OCI-LY7 (cell line): ENCODE results near the gene SPAM1. TPM values are rescaled to one million over a fixed set of nuclear protein-coding genes. Genes with fewer than 3 reads are reported as not detected.
"Not testable (repeated sequence)": the region's sequence is repeated elsewhere in the genome, so short reads cannot be mapped to it uniquely, and the experiment has no call there.

Source experiments
- BruUV-seq: library from RNA; stranded (reverse); fragments of 400-500 nt; replicated peaks from 2 replicates; lab custom pipeline; 2021; lab: Mats Ljungman, UMichigan
- CTCF ChIA-PET: fragments of 300-600 bp; sonication (Branson Sonifier 250); formaldehyde crosslinking; loops from one replicate; lab custom pipeline; 2022; ENCODE audit warnings: antibody characterized with exemption; ENCODE audit not compliant: unreplicated experiment; lab: Charles Lee
- POLR2A ChIA-PET: fragments of 300-600 bp; sonication (Branson Sonifier 250); formaldehyde crosslinking; loops from one replicate; lab custom pipeline; 2022; ENCODE audit warnings: antibody characterized with exemption; lab: Charles Lee
- DNase-seq: peaks from one replicate; pipeline ENCODE4 v3.0.0-alpha.2; 2015; ENCODE audit warnings: low spot score
- H2AFZ ChIP-seq: fragments of 200-600 bp; sonication (generic), shearing (Covaris generic); 2 replicates; pipeline ENCODE4 v1.6.1; 2014; ENCODE audit warnings: mild to moderate bottlenecking, antibody characterized with exemption, low read length, moderate library complexity
- H3K27ac ChIP-seq: fragments of 200-600 bp; sonication (generic); 2 replicates; pipeline ENCODE4 v1.5.1; 2014; ENCODE audit warnings: mixed run types, low read depth, mild to moderate bottlenecking, moderate library complexity, low read length, inconsistent platforms; ENCODE audit not compliant: poor library complexity, severe bottlenecking
- H3K36me3 ChIP-seq: fragments of 200-600 bp; sonication (generic); 2 replicates; pipeline ENCODE4 v1.6.1; 2014; ENCODE audit warnings: mild to moderate bottlenecking, antibody characterized with exemption, low read length, moderate library complexity, mixed read lengths; ENCODE audit not compliant: insufficient read depth
- H3K4me1 ChIP-seq: fragments of 200-600 bp; sonication (generic); 2 replicates; pipeline ENCODE4 v1.5.1; 2014; ENCODE audit warnings: mild to moderate bottlenecking, low read length; ENCODE audit not compliant: insufficient read depth, poor library complexity, severe bottlenecking
- H3K4me2 ChIP-seq: fragments of 200-600 bp; sonication (generic); 2 replicates; pipeline ENCODE4 v1.6.1; 2014; ENCODE audit warnings: mild to moderate bottlenecking, low read length
- H3K4me3 ChIP-seq: fragments of 200-600 bp; sonication (generic); 2 replicates; pipeline ENCODE4 v1.5.1; 2014; ENCODE audit warnings: mild to moderate bottlenecking, low read depth, low read length; ENCODE audit not compliant: poor library complexity, severe bottlenecking
- H3K79me2 ChIP-seq: fragments of 200-600 bp; sonication (generic); 2 replicates; pipeline ENCODE4 v1.6.1; 2016; ENCODE audit warnings: low read depth, mild to moderate bottlenecking, low read length, moderate library complexity, mixed read lengths; ENCODE audit not compliant: insufficient read depth
- H3K9me2 ChIP-seq: fragments of 200-600 bp; sonication (generic); 2 replicates; pipeline ENCODE4 v1.6.1; 2016; ENCODE audit warnings: mild to moderate bottlenecking, low read length, mixed read lengths; ENCODE audit not compliant: insufficient read depth
- H3K9me3 ChIP-seq: fragments of 200-600 bp; sonication (generic); 2 replicates; pipeline ENCODE4 v1.6.1; 2014; ENCODE audit warnings: mild to moderate bottlenecking, mixed run types, low read length, mixed read lengths
- H4K20me1 ChIP-seq: fragments of 200-600 bp; sonication (generic); 2 replicates; pipeline ENCODE4 v1.6.1; 2014; ENCODE audit warnings: mild to moderate bottlenecking, antibody characterized with exemption, low read length, moderate library complexity, mixed read lengths; ENCODE audit not compliant: insufficient read depth
- CTCF ChIP-seq: fragments of 200-600 bp; sonication (generic); conservative IDR thresholded peaks from 2 replicates; pipeline ENCODE4 v1.5.1; 2014; ENCODE audit warnings: mild to moderate bottlenecking, antibody characterized with exemption, low read length, moderate library complexity, mixed read lengths
- EZH2phosphoT487 ChIP-seq: fragments of 200-600 bp; sonication (generic); IDR thresholded peaks from 2 replicates; pipeline ENCODE4 v1.6.1; 2018; ENCODE audit warnings: low read depth, borderline replicate concordance, mild to moderate bottlenecking, mixed run types, antibody characterized with exemption, low read length, moderate library complexity, mixed read lengths
- intact Hi-C: fragments of 100-400 bp; cut with micrococcal nuclease; formaldehyde crosslinking; loops from one replicate; pipeline ENCODE4 v1.10.0; 2022; ENCODE audit not compliant: unreplicated experiment
- total RNA-seq, 2 experiments: library from RNA; depleted of rRNA in 1 of 2; stranded (reverse); fragments of >200 nt in 1 of 2; shearing (Covaris generic) in 1 of 2; gene quantifications; 2 replicates each; pipeline ENCODE4 v1.2.3, GENCODE V29; 2014 to 2022

SPAM1 gene
- total RNA-seq, 2 experiments from 2014 or later, result not detected

GRCh38 chr7:123999703-124000102 lies 74.7 kb downstream of the SPAM1 start:
- ChIA-PET CTCF (no interaction called here), POLR2A (interaction anchor here (0.6 kb wide), 1 partner anchor 692 kb away, joined by 3 read pairs; no protein-coding TSS in a partner anchor)
- Histone ChIP-seq H3K9me2 (no peaks in the 10 kb centered on the region), H3K4me2 (no peak overlapping the region), H2AFZ (no peak overlapping the region), H3K36me3 (no peaks in the 10 kb centered on the region), H3K4me1 (no peaks in the 10 kb centered on the region), H4K20me1 (no peaks in the 10 kb centered on the region), H3K4me3 (no peak overlapping the region), H3K27ac (no peak overlapping the region), H3K79me2 (no peaks in the 10 kb centered on the region), H3K9me3 (no peaks in the 10 kb centered on the region)
- TF ChIP-seq EZH2phosphoT487, result no peak
- no peak for TF ChIP-seq CTCF
- DNase-seq, result no peak
- intact Hi-C loops, result no loop called here
- no TSS peak for BruUV-seq

- H3K9me3 ChIP-seq, POLR2A ChIA-PET, H3K4me2 ChIP-seq, intact Hi-C loops, H3K4me3 ChIP-seq, H3K4me1 ChIP-seq, H4K20me1 ChIP-seq, CTCF ChIA-PET, DNase-seq, H3K79me2 ChIP-seq, BruUV-seq, H2AFZ ChIP-seq, H3K36me3 ChIP-seq, H3K9me2 ChIP-seq, H3K27ac ChIP-seq: not testable (repeated sequence)
Measured at GRCh38 chr7:124008296-124008695, 83.3 kb downstream of the SPAM1 start.

- H3K4me1 ChIP-seq, result no peaks in the 10 kb centered on the region
- TF ChIP-seq CTCF (no peak), EZH2phosphoT487 (no peak)
- H3K27ac ChIP-seq, result no peak overlapping the region
- no peak overlapping the region for H2AFZ ChIP-seq
- intact Hi-C loops, result no loop called here
- ChIA-PET CTCF (no interaction called here), POLR2A (interaction anchor here (1.1 kb wide), 1 partner anchor 14 kb away, joined by 3 read pairs; no protein-coding TSS in a partner anchor)
- H3K9me2 ChIP-seq, result no peaks in the 10 kb centered on the region
- H3K4me3 ChIP-seq, result no peak overlapping the region
- H3K79me2 ChIP-seq, result no peaks in the 10 kb centered on the region
- no peaks in the 10 kb centered on the region for H3K36me3 ChIP-seq
- H3K4me2 ChIP-seq, result no peak overlapping the region
- no peaks in the 10 kb centered on the region for H3K9me3 ChIP-seq
- H4K20me1 ChIP-seq, result no peaks in the 10 kb centered on the region
- DNase-seq, result no peak
- BruUV-seq, result no TSS peak
Measured at GRCh38 chr7:124009321-124009720, 84.3 kb downstream of the SPAM1 start.

Other genes starting within 250 kb of the SPAM1 start
- 3.4 and 4.4 TPM in 2 replicates for gene WASL, start 176.2 kb upstream of the SPAM1 start, total RNA-seq (2014; rRNA removed; shearing (Covaris generic))
- 6.3 and 7.2 TPM in 2 replicates for gene WASL, start 176.2 kb upstream of the SPAM1 start, total RNA-seq (2022)
- not detected in 2 replicates for gene HYAL4, start 80.1 kb upstream of the SPAM1 start, total RNA-seq (2014; rRNA removed; shearing (Covaris generic))
- not detected in 2 replicates for gene HYAL4, start 80.1 kb upstream of the SPAM1 start, total RNA-seq (2022)
- not detected in 2 replicates for gene TMEM229A, start 107.8 kb downstream of the SPAM1 start, total RNA-seq (2014; rRNA removed; shearing (Covaris generic))
- not detected in 2 replicates for gene TMEM229A, start 107.8 kb downstream of the SPAM1 start, total RNA-seq (2022)